GM21515 (cell line): ENCODE data around the gene SCUBE1.

Experiments used
- ATAC-seq: cut with Tn5 transposase; IDR thresholded peaks from one replicate; pipeline ENCODE4 v1.9.1; 2021; ENCODE audit not compliant: unreplicated experiment

Gene SCUBE1

GRCh38 chr22:43303166-43303565 lies 40.0 kb downstream of the SCUBE1 start:
- no peak for ATAC-seq

- ATAC-seq = no peak
These were observed 40.6 kb downstream of the SCUBE1 start for GRCh38 chr22:43302531-43303041.

GRCh38 chr22:43301866-43302265 lies 41.3 kb downstream of the SCUBE1 start:
- no peak for ATAC-seq

GRCh38 chr22:43300891-43301676 lies 42.1 kb downstream of the SCUBE1 start:
- ATAC-seq = no peak

- ATAC-seq = no peak
These were observed 43.4 kb downstream of the SCUBE1 start for GRCh38 chr22:43299736-43300135.

- ATAC-seq = no peak
These were observed 44.9 kb downstream of the SCUBE1 start for GRCh38 chr22:43298062-43298801.

DNA sequence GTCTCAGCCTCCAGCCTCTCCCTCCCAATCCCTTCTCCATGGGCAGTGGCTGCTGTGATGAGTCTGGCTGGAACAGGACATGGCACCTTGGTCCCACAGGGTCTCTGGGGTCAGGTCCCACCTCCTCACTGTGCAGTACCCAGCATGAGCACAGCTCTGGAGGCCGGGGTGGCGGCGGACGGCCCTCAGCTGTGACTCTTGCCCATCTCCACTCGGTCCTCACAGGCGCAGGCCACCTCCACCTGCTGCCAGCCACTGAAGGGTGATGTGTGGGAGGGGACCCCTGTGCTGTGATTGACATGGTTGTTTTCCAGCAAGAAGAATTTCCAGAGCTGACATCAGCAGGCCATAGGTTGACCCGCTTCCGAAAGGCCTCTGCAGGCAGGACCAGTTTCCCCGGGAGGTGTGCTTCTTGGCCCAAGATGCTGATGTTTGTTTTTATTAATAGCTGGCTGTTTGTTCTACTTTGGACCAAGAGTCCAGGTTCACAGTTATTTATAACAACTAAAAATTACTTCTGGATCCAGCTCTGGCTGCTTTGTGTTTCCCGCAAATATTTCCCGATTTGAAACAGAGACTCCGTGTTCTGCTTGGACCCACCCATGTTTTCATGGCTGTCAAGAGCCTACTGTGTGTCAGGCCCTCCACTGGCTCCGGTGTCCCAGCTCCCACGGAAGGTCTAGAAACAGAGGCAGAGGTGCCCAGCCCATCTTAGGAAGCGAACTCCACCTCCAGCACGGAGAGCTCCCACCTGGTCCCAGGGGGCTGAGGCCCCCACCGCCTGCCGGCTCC lies 45.7 kb downstream of the SCUBE1 start:
- ATAC-seq = no peak

- ATAC-seq = no peak
These were observed 46.8 kb downstream of the SCUBE1 start for GRCh38 chr22:43296276-43296902.

DNA sequence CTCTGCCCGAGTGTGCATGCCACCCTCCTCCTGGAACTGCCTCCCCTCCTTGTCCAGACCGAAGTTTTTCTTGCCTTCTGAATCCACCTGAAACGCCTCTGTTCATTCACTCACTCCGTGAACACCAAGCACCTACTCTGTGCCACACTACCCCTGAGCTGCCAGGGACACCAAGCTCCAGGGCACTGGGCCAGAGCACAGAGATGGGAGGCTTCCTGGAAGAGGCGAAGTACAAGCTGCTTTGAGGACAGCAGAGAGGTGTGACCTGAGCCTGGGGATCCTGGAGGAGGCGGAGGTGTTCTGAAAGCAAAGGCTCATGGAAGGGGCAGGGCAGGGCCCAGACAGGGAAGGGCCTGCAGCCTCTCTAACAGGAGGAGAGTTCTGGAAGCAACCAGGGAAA lies 47.5 kb downstream of the SCUBE1 start:
- ATAC-seq = no peak

GRCh38 chr22:43295173-43295572 lies 48.0 kb downstream of the SCUBE1 start:
- no peak for ATAC-seq

DNA sequence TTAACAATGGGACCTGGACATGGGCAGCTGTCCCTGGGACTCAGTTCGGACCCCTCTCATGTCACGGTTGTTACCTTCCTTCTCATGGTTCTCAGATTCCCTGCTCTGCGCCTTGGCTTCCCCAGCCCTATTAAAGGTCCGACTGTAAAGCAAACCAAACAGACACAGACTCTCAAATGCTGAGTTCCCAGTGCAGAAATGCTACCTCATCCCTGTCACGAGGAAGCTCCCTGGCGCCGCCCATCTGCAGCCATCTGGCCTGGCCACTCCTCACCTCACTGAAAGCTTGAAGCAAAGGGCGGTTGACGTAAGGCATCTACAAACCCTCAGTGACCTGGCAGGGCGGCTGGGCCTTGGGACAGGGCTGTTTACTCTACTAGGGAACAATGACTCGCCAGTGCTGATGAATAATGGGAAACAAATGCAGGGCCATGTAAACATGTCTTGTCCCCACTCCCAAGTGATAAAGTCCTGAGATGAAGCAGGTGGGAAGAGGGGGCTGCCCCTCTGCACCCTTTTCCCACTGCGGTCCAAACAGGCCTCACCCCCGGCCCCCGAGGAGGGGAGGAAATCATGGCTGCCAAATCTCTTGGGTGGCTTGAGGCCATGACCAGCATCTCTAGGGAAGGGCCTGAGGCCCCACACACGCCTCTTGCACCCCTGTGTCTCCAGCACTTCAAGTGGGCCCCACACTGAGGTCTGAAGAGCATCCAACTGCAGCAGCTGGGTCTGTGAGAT lies 49.3 kb downstream of the SCUBE1 start:
- ATAC-seq = no peak

- no peak for ATAC-seq
These were observed 49.9 kb downstream of the SCUBE1 start for GRCh38 chr22:43293259-43293654.

- no peak for ATAC-seq
These were observed 50.5 kb downstream of the SCUBE1 start for GRCh38 chr22:43292630-43293018.

- ATAC-seq = no peak
These were observed 51.8 kb downstream of the SCUBE1 start for GRCh38 chr22:43291381-43291780.

GRCh38 chr22:43289976-43290721 lies 53.0 kb downstream of the SCUBE1 start:
- no peak for ATAC-seq

GRCh38 chr22:43289531-43289963 lies 53.6 kb downstream of the SCUBE1 start:
- ATAC-seq = no peak

GRCh38 chr22:43288807-43289420 lies 54.3 kb downstream of the SCUBE1 start:
- no peak for ATAC-seq

GRCh38 chr22:43288378-43288777 lies 54.8 kb downstream of the SCUBE1 start:
- no peak for ATAC-seq

DNA sequence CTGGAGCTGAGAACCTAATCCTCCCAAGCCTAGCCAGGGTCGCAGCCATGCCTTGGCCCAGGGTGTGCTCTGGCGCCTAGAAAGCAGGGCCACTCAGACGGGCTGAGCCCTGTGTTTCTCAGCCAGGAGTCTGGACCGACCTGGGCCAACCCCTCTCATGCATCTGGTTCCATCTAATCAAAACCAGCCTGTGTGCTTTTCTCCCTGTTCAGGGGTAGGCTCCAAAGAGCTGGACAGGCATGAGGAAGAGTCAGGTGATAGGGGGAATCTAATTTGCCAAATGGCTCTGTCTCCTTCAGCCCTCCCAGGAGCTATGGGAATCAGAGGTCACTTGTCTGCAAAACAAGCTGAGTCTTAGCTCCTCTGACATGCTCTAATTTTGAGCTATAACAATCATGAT lies 55.7 kb downstream of the SCUBE1 start:
- no peak for ATAC-seq
